Natural killer cell treated with Interleukin-12 subunit alpha and Interleukin-12 subunit beta and Interleukin-15 and Interleukin-18, amount 100 ng/mL, for 72 hours (primary cell): ENCODE measurements around the gene ATG13. TPM values are rescaled to one million over a fixed set of nuclear protein-coding genes. Genes with fewer than 3 reads are reported as not detected.
A peak's percentile ranks its signal among the peaks of the same experiment; 100 is the strongest.
"Not testable (repeated sequence)": the region's sequence is repeated elsewhere in the genome, so short reads cannot be mapped to it uniquely, and the experiment has no call there.

Source experiments
- ATAC-seq, 2 donors: fragments of 150-1000 bp; cut with Tn5 transposase in 1 of 2; sonication (Bioruptor Pico), chemical (Tn5 transposase) in 1 of 2; 2 replicates each; pipeline ENCODE4 v1.10.0; 2021
- DNase-seq: peaks from one replicate; pipeline ENCODE4 v3.0.0; 2022; ENCODE audit warnings: low spot score
- H3K27ac Mint-ChIP-seq, 2 donors: 1 replicate in 1 of 2; 2 replicates in 1 of 2; pipeline ENCODE4 v1.8.0; 2022; ENCODE audit warnings: mixed read lengths in 2 of 2, mild to moderate bottlenecking in 1 of 2, moderate library complexity in 1 of 2
- H3K27me3 Mint-ChIP-seq, 2 donors: 1 replicate in 1 of 2; 2 replicates in 1 of 2; pipeline ENCODE4 v1.8.0; 2022; ENCODE audit warnings: mixed read lengths in 2 of 2
- H3K36me3 Mint-ChIP-seq: one replicate; pipeline ENCODE4 v1.8.0; 2022; ENCODE audit warnings: mixed read lengths
- H3K4me1 Mint-ChIP-seq, 2 donors: 1 replicate in 1 of 2; 2 replicates in 1 of 2; pipeline ENCODE4 v1.8.0; 2022; ENCODE audit warnings: low read depth in 2 of 2, mixed read lengths in 2 of 2, mild to moderate bottlenecking in 1 of 2
- H3K4me3 Mint-ChIP-seq: one replicate; pipeline ENCODE4 v1.8.0; 2022; ENCODE audit warnings: mixed read lengths
- H3K9me3 Mint-ChIP-seq: 2 replicates; pipeline ENCODE4 v1.8.0; 2022; ENCODE audit warnings: mixed read lengths
- total RNA-seq, 2 donors: library from RNA; stranded (reverse); gene quantifications; one replicate each; pipeline ENCODE4 v1.2.3, GENCODE V29; 2022

Gene ATG13
- total RNA-seq, 2 donors from 2014 or later = 93.9 to 96.6 TPM

GRCh38 chr11:46667043-46667481 is 49.7 kb downstream of the ATG13 start:
- H3K9me3 Mint-ChIP-seq = no peaks in the 10 kb centered on the region
- H3K36me3 Mint-ChIP-seq = peaks cover 20% of the 10 kb centered on the region
- ATAC-seq (no peak), DNase-seq (no peak)
- H3K27me3 Mint-ChIP-seq = no peaks in the 10 kb centered on the region
- H3K4me1 Mint-ChIP-seq = peaks cover 20 to 21% of the 10 kb centered on the region in 2 donors
- H3K4me3 Mint-ChIP-seq = no peak overlapping the region
- peak overlapping the region; percentile 32 to 57 for H3K27ac Mint-ChIP-seq

- Mint-ChIP-seq H3K27me3 (no peaks in the 10 kb centered on the region), H3K4me3 (no peak overlapping the region), H3K36me3 (peaks cover 22% of the 10 kb centered on the region), H3K27ac (peak overlapping the region; percentile 91 to 96), H3K9me3 (no peaks in the 10 kb centered on the region), H3K4me1 (peaks cover 32% of the 10 kb centered on the region in 2 donors)
- ATAC-seq = no peak
- no peak for DNase-seq
Measured at GRCh38 chr11:46668480-46669085, 51.2 kb downstream of the ATG13 start.

- peak overlapping the region; percentile 40 for H3K4me3 Mint-ChIP-seq
- peaks cover 35 to 39% of the 10 kb centered on the region in 2 donors for H3K4me1 Mint-ChIP-seq
- no peak for DNase-seq
Measured at GRCh38 chr11:46669711-46670139, 52.4 kb downstream of the ATG13 start.

GRCh38 chr11:46670521-46670920 is 53.2 kb downstream of the ATG13 start:
- Mint-ChIP-seq H3K4me1 (peaks cover 38 to 45% of the 10 kb centered on the region in 2 donors), H3K4me3 (peak overlapping the region; percentile 80), H3K36me3 (peaks cover 14% of the 10 kb centered on the region), H3K27ac (peak overlapping the region; percentile 91 to 96)
- not testable (repeated sequence) for ATAC-seq, DNase-seq, H3K9me3 Mint-ChIP-seq, H3K27me3 Mint-ChIP-seq

More at GRCh38 chr11:46669711-46670139, 52.4 kb downstream of the ATG13 start:
- peaks cover 17% of the 10 kb centered on the region for H3K36me3 Mint-ChIP-seq
- no peaks in the 10 kb centered on the region for H3K9me3 Mint-ChIP-seq
- no peak for ATAC-seq
- no peaks in the 10 kb centered on the region for H3K27me3 Mint-ChIP-seq
- peak overlapping the region; percentile 91 to 96 for H3K27ac Mint-ChIP-seq

DNA sequence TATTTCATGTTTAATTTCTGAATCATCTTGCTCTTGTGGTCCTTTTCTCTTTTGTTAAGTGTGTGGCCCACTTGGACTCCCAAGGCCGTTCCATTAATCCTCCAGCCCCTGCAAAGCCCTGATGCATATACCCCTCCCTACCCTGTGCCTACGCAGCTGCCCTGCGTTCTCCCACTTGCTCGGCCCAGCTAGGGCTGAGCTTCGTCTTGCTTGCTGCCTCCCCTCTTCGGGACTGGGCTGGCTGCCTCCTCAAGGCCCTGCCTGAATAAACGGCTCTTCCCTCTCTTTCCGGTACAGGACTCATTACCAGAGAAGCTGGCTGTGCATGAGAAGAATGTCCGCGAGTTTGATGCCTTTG is 54.6 kb downstream of the ATG13 start:
- H3K27ac Mint-ChIP-seq = peak overlapping the region; percentile 91 to 96
- no peak for ATAC-seq
- no peaks in the 10 kb centered on the region for H3K9me3 Mint-ChIP-seq
- H3K36me3 Mint-ChIP-seq = peaks cover 10% of the 10 kb centered on the region
- peak overlapping the region; percentile 80 for H3K4me3 Mint-ChIP-seq
- no peak for DNase-seq
- H3K27me3 Mint-ChIP-seq = no peaks in the 10 kb centered on the region
- H3K4me1 Mint-ChIP-seq = peaks cover 41 to 51% of the 10 kb centered on the region in 2 donors

DNA sequence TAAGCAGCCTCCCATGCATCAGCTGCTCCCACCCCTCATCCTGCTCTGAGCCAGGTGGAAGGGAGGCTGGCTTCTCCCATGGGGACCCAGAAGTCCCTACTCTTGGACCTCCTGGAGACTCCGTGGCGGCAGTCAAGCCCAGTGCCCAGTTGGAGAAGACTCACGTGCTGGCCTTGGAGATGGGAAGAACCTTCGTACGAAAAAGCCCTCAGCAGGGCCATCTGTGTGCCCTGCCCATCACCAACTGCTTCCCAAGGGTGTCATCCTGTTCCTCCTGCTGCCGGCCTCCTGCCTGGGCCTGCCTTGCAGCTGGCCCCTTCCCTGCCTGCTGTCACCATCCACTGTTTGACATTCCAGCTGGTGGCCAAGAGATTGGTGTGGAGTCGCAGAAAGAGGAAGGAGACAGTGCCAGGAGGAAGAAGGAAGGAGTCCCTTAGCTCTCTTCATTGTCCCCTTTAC is 55.1 kb downstream of the ATG13 start:
- H3K9me3 Mint-ChIP-seq = no peaks in the 10 kb centered on the region
- peak overlapping the region; percentile 91 to 96 for H3K27ac Mint-ChIP-seq
- ATAC-seq (no peak), DNase-seq (no peak)
- peak overlapping the region; percentile 80 for H3K4me3 Mint-ChIP-seq
- peaks cover 43 to 53% of the 10 kb centered on the region in 2 donors for H3K4me1 Mint-ChIP-seq
- H3K27me3 Mint-ChIP-seq = no peaks in the 10 kb centered on the region
- peaks cover 9% of the 10 kb centered on the region for H3K36me3 Mint-ChIP-seq

DNA sequence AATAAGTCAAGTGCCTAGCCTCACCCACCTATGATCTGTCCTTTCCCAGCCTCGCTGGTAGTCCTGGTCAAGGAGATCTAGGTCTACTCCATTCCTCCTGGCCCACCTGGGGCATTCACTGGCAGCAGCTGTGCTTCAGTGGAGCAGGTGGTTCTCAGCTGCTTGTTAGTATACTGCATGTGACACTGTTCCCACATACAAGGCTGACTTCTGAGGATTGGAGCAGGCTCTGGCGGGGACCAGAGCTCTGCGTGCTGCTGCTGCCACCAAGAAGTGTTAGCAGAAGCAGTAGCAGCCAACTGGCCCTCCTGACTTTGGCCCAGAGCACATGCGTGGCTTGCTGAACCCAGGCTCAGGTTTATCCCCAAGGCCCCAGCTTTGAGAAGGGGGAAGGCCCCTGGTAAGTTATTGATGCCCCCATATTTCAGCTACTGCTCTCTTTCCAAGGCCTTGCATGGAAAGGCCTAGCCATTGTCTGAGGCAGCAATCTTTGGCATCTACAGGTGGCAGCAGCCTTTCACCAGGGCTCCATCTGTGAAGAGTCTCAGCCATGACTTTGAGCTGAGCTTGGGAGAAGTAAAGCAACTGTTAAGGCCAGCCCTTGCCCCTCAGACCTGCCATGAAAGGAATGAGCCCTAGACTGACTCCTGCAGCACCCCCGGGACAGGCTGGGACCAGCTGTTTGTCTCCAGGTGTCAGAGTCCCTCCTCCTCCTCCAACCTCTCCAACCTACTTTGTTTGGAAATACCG is 56.5 kb downstream of the ATG13 start:
- no peak for DNase-seq
- Mint-ChIP-seq H3K4me1 (peaks cover 43 to 56% of the 10 kb centered on the region in 2 donors), H3K9me3 (no peaks in the 10 kb centered on the region), H3K27me3 (no peaks in the 10 kb centered on the region), H3K27ac (peak overlapping the region; percentile 91 to 96), H3K36me3 (peaks cover 9% of the 10 kb centered on the region), H3K4me3 (no peak overlapping the region)
- ATAC-seq = no peak

DNA sequence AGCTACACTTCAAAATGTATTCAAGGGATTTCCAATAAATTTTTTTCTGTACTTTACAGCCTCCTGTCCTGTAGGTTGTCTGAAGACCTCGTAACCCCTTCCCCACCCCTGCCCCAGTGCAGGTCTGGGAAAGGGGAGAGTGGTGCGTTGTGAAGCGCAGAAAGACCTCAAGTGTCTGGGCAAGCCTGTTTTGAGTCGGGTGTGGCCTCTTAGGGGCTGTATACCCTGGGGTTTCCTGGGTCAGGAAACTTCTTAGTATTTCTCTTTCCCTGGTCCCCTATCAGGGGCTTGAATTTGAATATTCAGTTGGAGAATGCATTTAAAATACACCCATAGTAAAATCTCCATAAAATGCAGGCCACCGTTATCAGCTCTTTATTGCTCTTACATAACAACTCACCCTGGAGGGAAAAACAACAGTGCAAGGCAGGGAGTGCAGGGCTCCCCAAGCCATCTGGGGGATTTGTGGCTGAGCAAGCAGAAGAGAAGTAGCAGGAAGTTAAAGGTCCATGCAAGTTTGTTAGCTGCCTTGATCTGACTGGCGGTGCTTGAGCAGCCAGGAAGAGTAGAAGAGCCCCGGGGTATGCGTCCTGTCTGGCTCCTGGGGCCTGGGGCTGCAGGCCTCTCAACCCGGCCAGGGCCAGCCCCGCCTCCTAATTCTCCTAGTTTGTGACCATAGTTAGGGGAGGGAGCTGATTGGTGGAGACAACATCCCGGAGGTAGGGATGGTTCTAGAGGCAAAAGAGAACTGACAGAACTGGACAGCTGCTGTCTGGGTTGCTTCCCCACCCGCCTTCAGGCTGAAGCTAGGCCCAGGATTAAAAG is 57.3 kb downstream of the ATG13 start:
- no peak for ATAC-seq
- Mint-ChIP-seq H3K9me3 (no peaks in the 10 kb centered on the region), H3K4me3 (no peak overlapping the region), H3K27me3 (no peaks in the 10 kb centered on the region), H3K36me3 (peaks cover 7% of the 10 kb centered on the region), H3K4me1 (peaks cover 39 to 53% of the 10 kb centered on the region in 2 donors), H3K27ac (peak overlapping the region; percentile 89 to 91)
- no peak for DNase-seq

DNA sequence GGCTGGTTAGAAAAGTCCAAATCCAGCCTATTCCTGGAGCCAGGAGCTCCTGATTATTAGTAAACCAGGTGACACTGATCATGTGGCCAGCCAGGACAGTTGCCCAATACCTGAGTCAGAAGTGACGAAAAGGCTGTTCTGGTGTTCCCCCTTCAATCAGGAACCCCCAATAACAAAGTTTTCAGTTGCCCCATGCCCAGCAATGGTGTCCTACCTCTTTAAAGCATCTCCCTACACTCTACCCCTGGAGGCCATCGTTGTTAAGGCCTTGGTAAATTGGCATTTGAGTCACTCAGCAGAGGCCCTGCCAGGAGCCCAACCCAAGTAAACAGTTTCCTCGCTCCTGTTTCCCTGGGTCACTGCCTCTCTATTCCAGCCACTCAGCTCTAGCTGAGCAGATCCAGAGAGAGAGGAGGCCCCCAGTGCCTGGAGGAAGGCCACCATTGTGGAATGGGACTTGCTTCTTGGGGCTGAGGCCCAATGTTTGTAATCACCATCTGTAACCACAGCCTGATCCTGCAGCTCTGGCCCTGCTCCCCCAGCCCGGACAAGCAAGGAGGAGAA is 58.0 kb downstream of the ATG13 start:
- Mint-ChIP-seq H3K4me3 (no peak overlapping the region), H3K4me1 (peaks cover 35 to 48% of the 10 kb centered on the region in 2 donors), H3K27ac (peak overlapping the region; percentile 89 to 91), H3K27me3 (no peaks in the 10 kb centered on the region), H3K36me3 (peaks cover 4% of the 10 kb centered on the region), H3K9me3 (no peaks in the 10 kb centered on the region)
- DNase-seq (no peak), ATAC-seq (peak in 1 of 2 donors; percentile 34)

DNA sequence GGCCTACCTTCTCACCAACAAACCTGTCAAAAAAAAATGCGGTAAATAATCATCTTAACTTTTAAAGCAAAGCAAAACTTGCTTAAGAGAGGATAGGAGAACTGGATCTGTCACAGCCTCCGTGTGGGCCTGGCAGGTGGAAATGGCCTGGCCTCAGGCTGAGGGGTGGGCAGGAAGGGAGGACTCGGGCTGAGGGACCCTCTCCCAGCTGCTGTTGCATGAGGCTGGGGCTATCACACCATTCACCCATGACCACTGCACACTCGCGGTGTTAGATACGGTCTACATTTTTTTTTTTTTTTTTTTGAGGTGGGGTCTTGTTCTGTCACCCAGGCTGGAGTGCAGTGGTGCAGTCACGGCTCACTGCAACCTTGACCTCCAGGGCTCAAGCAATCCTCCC is 58.6 kb downstream of the ATG13 start:
- H3K4me1 Mint-ChIP-seq = peaks cover 30 to 44% of the 10 kb centered on the region in 2 donors
- no peak for DNase-seq
- H3K9me3 Mint-ChIP-seq = no peaks in the 10 kb centered on the region
- peak overlapping the region in 1 of 2 donors; percentile 89 for H3K27ac Mint-ChIP-seq
- H3K27me3 Mint-ChIP-seq = no peaks in the 10 kb centered on the region
- ATAC-seq = no peak
- peaks cover 4% of the 10 kb centered on the region for H3K36me3 Mint-ChIP-seq
- H3K4me3 Mint-ChIP-seq = no peak overlapping the region

- Mint-ChIP-seq H3K4me1 (peaks cover 25 to 39% of the 10 kb centered on the region in 2 donors), H3K9me3 (no peaks in the 10 kb centered on the region), H3K27ac (peak overlapping the region; percentile 35 to 61), H3K27me3 (no peaks in the 10 kb centered on the region), H3K4me3 (no peak overlapping the region), H3K36me3 (peaks cover 4% of the 10 kb centered on the region)
- no peak for DNase-seq
- ATAC-seq = no peak
Measured at GRCh38 chr11:46676436-46677158, 59.2 kb downstream of the ATG13 start.

DNA sequence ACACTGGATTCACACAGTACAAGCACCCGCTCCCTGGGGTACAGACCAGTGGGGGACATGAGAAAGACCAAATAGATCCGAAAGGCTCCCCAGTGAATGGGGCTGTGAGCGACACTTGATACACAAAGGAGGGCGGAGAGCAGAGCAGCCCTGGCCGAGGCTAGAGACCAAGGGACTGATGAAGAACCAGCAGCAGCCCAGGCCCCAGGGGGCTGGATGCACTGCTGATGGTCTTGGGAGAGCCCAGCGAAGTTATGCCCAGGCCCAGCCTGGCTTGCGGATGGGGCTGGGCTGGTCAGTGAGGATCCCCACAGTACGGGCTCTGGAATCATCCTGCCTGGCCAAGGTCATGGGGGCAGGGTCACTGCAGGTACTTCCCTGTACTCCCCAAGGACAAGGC is 59.8 kb downstream of the ATG13 start:
- DNase-seq (no peak), ATAC-seq (no peak)
- H3K27ac Mint-ChIP-seq = peak overlapping the region; percentile 35 to 61
- no peaks in the 10 kb centered on the region for H3K9me3 Mint-ChIP-seq
- peaks cover 4% of the 10 kb centered on the region for H3K36me3 Mint-ChIP-seq
- H3K4me3 Mint-ChIP-seq = no peak overlapping the region
- no peaks in the 10 kb centered on the region for H3K27me3 Mint-ChIP-seq
- H3K4me1 Mint-ChIP-seq = peaks cover 21 to 34% of the 10 kb centered on the region in 2 donors
